Fibroblast of skin of right biceps (primary cell): ENCODE results near the gene HMX1.

Source experiments
- DNase-seq: peaks from one replicate; pipeline ENCODE4 v3.0.0-alpha.2; 2013

The HMX1 gene

GRCh38 chr4:8838961-8839431 lies 32.6 kb downstream of the HMX1 start:
- DNase-seq = no peak

DNA sequence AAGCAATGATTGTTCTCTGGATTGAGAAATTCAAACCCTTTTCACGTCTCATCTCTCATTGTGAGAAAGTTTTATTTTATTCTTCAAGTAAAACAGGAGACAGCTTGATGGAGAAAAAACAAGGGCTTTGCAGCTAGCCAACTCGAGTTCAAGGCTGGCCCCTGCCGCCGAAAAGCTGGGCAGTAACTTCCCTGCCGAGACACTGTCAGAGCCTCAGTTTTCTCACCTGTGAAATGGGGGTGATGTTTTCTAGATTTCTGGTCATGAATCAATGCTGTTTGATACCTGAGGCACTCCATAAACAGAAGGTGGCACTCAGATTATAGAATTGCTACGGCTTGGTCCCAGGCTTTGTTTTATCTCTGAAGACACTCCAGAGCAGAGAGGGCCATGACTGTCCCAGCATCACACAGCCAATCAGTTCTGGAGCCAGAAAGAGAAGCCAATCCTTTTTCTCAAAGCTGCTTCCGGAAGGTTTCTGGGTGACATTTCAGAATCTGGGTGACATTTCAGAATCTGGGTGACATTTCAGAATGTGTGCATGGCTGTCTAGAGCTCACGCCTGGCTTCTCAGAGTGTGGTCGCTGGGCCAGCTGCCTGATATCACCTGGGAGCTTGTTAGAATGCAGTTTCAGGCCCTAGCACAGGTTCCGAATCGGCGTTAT lies 33.2 kb downstream of the HMX1 start:
- DNase-seq = no peak

GRCh38 chr4:8837181-8837841 lies 34.3 kb downstream of the HMX1 start:
- DNase-seq = no peak

DNA sequence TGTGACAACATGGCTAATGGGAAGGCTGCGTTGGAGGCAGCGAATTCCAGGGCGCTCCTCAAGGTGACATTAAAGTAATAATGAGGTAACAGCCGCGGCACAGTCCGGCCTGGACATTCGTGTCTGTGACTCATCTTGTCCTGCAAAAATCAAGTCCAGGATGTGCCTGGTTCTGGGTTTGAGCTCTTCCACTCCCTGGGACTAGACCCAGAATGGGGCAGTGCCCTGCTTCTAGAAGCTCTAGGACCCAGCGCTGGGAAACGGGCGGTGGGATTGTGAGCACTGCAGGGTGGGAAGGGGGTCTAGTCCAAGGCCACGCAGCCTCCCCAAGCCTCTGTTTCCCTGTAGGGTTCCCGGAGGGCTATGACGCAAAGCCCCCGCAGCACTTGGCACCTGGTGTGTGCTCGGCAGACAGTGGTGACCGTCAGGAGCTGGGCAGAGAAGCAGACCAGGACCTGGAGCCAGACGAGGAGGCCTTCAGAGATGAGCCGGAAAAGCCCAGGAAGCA lies 34.9 kb downstream of the HMX1 start:
- no peak for DNase-seq

GRCh38 chr4:8835521-8836365 lies 35.9 kb downstream of the HMX1 start:
- no peak for DNase-seq

DNA sequence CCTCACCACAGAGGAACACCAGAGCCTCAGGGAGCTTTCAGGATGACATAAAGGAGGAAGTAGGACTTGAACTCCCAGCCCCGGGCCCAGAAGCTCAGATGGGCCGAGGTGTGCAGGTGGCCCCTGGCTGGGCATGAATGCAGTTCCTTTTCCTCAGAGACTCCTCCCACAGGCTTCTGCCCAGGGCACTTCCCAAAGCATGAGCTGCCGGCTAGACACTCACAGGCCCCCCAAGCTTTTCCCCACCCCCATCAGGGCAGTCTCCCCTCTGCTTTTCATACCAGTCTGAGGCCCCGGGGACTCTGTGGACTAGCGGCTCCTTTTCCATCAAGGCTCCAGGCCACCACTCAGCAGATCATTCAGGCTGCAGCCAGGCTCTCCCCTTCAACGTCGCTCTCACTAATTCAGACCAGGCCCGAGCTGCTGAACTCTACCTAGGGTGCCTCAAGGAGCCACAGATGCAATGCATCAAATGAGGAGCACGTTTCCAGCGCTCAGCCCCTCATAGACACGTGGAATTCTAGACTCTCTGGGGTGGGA lies 36.9 kb downstream of the HMX1 start:
- no peak for DNase-seq

GRCh38 chr4:8832113-8832915 lies 39.3 kb downstream of the HMX1 start:
- DNase-seq = peak; percentile 2

- no peak for DNase-seq
These were observed 40.2 kb downstream of the HMX1 start for GRCh38 chr4:8831221-8832112.

- no peak for DNase-seq
These were observed 40.9 kb downstream of the HMX1 start for GRCh38 chr4:8830611-8831200.

GRCh38 chr4:8830056-8830455 lies 41.6 kb downstream of the HMX1 start:
- DNase-seq = no peak

- DNase-seq = no peak
These were observed 42.1 kb downstream of the HMX1 start for GRCh38 chr4:8829584-8829983.

- DNase-seq = no peak
These were observed 42.8 kb downstream of the HMX1 start for GRCh38 chr4:8828869-8829268.

GRCh38 chr4:8821151-8821950 lies 50.3 kb downstream of the HMX1 start:
- DNase-seq = no peak

DNA sequence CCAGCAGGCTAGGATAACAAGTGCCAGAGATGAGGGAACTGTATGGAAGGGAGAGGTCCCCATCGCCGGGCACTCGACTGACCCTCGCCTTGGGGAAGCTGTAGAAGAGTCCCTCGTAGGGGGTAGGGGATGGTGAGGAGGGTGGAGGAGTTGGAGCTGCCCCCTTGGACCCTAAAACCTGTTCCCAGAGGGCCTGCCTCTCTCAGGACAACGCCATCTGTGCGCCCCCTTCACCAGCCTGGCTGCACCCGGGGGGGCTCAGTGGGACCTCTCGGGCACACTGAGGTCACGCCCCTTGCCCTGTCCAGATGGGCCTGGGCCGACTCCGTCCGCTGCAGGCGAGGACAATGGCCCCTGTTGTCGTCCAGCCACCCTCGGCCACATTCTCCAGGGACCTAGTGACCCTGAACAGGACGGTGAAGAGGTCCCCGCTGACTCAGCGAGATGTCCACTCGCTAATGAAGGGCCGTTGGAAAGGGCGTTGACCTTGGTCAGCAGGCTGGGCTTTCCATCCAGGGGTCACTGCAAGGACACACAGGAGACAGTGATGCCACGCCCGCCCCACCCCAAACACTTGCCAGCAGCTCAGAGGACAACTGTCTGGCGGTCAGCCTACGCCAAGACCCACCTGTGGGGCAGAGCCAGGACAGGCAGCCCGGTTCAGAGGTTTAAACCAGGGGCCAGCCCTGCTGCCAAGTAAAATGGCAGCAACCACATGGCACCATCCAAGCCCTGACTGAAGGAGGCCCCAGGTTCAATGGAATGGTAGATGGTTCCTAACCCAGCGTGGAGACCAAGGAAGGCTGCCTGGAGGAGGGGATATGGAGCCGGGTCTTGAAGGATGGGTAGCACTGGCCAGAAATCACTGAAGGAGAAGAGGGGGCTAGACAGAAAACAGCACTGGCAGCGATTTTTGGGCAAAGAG lies 51.2 kb downstream of the HMX1 start:
- DNase-seq = no peak

DNA sequence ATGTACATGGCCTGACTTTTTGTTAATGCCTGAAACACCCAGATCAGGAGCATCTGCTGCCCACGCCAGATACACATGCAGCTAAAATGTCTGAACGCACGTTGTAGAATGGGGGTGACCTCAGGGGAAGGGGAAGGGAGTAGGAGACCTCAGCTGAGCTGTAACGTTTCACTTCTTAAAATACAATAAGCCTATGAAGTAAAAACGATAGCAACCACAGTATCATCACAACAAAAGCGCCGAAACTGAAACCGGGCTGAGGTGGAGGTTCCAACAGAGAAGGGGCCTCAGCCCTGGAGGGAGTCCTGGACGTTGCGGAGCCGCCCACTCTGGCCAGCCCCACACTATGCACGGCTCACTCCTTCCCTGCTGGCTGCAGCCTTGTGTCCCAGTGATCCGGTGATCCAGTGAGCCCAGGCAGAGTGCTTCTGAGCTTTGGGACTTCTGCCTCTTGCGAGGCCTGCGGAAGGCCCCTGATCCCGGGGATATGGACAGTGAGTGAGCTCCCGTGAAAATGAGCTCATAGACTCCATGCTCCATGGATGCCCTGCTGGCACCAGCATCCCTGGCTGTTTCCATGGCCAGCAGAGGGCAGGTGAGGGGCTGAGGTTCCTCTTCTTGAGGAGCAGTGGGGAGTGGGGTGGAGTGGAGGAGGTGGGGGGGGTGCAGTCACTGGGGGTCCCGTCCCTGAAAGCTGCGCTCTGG lies 52.0 kb downstream of the HMX1 start:
- no peak for DNase-seq

DNA sequence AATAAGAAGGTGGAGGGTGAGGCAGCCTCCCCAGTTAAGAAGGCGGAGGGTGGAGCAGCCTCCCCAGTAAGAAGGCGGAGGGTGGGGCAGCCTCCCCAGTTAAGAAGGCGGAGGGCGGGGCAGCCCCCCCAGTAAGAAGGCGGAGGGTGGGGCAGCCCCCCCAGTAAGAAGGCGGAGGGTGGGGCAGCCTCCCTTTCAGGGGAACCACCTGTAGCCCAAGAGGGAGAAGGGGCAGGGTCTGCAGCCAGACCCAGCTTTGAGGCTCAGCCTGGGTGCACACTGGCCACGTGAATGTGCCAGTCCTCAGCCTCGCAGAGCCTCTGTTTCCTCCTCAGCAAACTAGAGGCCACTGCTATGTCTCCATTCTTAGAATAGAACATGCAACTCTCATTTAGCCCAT lies 52.6 kb downstream of the HMX1 start:
- no peak for DNase-seq

- no peak for DNase-seq
These were observed 53.4 kb downstream of the HMX1 start for GRCh38 chr4:8818063-8818881.

- no peak for DNase-seq
These were observed 53.9 kb downstream of the HMX1 start for GRCh38 chr4:8817813-8818062.
